Stimulated activated CD8-positive, alpha-beta memory T cell treated with anti-CD3 and anti-CD28 coated beads, Interleukin-12 subunit alpha, Interleukin-12 subunit beta, amount 100 ng/mL, for 4 hours (primary cell): Measurements from ENCODE around the gene FBXO8.
A peak's percentile ranks its signal among the peaks of the same experiment; 100 is the strongest.
"Not testable (repeated sequence)": the region's sequence is repeated elsewhere in the genome, so short reads cannot be mapped to it uniquely, and the experiment has no call there.

ENCODE experiments used
- DNase-seq: peaks from one replicate; pipeline ENCODE4 v3.0.0-alpha.2; 2020; ENCODE audit warnings: low read depth

The FBXO8 gene

DNA sequence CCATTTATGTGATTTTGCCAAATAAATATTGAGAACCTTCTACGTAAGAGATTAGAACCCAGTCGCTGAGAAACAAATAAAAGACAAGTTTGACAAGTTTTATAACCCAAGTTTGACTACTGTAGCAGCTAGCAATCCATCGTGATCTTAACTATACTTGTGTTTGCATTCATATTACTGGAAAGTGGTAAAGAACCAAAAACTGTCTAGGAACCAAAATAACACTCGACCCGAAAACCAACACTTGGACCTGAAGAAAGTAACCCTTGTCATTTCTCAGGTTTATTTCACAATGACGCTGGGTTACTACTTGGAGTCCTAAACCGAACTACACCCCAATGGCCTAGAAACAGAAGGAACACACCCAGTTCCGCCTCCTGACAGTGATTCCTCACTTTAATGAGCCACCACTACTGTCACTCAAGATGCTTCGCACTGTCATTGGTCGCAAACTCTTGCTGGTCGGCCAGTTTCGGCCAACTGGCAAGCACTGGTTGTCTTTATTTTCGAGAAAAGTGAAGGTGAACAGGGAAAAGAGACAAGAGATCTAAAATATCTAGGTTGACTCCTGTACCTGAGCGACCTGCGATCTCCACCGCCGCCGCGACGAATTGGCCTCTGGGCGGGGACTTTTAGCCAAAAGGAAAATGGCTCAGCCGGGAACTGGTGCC is 496 bp downstream of the FBXO8 start:
- DNase-seq: peak; percentile 48

DNA sequence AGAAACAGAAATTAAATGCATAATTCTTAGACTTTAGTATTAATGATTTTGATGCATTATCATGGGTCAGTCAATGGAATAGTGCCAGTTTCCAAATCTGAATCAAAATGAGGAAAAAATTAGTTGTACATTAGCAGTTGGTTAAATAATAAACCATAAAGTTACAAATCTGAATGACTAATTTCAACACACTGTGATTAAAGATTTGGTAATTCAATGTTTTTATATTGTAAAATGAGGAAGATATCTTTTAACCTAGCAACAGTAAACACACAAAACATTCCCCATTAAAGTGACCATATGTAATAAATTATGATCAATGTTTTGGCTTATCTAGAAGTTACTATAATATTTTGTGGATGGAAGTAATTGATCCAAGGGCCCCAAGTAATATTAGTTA is 1.6 kb downstream of the FBXO8 start:
- no peak for DNase-seq

DNA sequence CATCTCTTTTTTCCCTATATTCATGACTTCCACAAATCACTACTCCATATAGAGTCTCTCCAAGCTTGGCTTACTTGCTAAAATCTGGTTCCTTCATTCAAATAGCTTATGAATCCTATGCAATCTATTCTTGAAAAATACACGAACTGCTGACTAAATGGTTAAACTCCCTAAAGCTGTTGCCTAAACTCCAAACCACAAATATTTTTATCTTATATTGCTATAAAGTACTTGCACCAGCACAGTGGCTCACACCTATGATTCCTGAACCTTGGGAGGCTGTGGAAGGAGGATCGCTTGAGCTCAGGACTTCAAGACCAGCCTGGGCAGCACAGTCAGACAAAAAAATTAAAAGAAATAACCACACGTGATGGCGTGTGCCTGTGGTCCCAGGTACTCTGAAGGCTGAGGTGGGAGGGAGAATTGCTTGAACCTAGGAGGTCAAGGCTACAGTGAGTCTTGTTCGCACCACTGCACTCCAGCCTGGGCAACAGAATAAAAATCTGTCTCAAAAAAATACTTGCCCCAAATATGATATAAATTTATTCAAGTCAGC is 2.2 kb downstream of the FBXO8 start:
- DNase-seq: no peak

DNA sequence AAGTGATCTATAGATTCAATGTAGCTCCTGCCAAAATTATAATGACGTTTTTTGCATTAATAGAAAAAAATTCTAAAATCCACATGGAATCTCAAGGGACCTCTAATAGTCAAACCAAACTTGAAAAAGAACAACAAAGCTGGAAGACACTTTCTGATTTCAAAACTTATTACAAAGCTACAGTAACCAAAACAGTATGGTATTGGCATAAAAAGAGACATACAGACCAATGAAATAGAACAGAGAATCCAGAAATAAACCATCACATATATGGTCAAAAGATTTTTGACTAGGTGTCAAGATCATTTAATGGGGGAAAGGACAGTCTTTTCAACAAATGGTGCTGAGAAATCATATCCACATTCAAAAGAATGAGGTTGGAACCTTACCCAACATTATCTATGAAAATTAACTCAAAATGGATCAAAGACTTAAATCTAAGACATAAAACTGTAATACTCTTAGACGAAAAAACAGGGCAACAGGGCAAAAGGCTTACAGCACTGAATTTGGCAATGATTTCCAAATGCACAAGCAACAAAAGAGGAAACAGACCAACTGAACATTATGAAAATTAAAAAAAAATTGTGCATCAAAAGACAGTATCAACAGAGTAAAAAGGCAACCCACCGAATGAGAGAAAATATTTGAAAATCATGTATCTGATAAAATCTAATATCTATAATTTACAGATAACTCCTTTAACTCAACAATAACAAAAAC is 3.9 kb downstream of the FBXO8 start:
- DNase-seq: no peak

DNA sequence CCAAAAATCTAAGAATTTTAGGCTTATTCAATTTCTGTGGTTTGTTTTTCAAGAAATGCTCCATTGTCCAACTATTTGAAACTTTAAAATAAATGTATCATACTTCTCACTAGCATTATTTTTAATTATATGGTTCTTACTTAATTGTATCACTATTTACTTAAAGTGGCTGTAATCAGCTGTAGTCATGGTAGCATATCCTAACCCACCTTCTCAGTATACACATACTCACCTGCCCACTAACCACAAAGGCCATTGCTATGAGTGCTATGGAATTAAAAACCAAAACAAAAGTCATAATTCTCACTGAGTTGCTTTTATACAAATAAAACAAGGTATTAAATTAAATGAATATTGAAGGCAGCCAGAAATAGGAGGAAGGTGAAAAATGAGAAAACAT is 5.0 kb downstream of the FBXO8 start:
- no peak for DNase-seq

DNA sequence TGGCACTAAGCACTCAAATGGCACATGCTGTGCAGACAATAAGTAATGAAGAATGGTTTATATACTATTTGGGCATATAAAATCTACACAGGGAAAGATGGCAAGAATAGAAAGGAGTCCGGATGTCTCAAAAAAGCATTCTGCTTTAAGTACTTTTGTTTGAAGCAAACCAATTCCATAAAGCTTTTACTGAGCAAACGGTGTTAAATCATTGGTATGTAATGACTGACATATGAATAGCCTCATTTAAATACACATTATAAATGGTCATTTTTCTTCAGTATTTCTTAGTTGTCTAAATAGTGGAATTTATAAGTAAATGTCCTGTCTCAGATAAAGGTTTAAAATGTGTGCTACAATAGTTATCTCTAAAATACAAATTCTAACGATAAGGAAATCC is 6.0 kb downstream of the FBXO8 start:
- DNase-seq: no peak

DNA sequence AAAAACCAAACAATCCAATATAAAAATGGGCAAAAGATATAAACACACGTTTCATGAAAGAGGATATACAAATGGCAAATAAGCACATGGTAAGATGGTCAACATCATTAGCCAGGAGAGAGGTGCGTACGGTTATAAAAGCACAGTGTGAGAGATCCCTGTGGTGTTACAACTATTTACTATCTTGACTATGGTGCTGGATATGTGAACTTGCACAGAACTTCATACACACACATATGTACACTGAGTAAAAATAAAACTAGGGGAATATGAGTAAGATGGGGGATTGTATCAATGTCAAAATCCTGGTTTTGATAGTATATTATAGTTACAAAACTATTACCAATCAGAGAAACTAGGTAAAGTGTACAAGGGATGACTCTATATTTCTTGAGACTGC is 8.4 kb downstream of the FBXO8 start:
- DNase-seq: no peak

DNA sequence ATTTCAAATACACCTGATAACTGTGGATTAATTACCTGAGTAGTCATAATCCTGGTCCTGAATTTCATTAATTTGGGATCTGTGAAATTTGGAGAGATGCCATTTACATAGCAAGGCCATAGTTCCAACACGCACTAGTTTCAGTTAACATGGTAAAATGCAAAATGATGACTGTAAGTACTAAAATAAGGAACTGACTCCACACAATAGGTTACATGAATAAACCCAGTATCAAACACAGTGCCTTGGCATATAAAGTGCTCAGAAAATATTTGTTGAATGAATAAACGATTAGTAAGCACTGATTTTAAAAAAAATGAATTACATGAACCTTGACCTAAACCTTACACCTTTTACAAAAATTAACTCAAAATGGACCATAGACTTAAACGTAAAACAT is 9.0 kb downstream of the FBXO8 start:
- no peak for DNase-seq

DNA sequence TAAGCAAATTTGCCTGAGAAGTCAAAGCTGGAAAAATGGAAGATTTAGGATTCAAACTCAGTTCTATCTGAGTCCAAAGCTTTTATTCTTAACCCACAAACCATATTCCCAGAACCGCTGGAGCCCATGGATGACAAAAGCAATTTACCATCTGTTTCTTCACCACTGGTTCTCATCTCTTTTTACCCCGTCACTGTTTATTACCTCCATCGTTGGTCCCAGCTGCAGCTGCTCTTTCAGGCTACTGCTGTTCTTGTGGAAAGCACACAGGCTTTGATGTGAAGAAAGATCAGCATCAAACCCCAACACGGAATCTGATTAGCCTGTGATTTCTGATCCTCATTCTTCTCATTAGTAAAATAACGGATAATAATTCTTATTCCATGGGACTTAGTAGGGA is 9.5 kb downstream of the FBXO8 start:
- no peak for DNase-seq

DNA sequence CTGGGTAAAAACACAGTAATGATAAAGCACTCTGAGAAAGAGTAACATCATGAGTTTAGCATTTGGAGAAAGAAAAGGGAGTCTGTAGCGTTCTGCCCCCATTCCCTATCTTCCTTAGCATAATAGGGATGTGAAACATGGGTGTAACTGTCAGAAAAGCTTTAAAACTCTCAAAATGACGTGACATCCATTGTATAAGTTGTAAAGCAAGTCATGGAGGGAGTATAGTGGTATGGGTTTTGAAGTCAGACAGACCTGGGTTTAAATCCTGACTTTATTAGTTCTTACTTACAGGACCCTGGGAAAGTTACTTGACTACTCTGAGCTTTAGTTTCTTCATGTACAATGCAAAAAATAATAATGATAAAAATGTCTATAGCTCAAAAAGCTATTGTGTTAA is 17.1 kb downstream of the FBXO8 start:
- no peak for DNase-seq

DNA sequence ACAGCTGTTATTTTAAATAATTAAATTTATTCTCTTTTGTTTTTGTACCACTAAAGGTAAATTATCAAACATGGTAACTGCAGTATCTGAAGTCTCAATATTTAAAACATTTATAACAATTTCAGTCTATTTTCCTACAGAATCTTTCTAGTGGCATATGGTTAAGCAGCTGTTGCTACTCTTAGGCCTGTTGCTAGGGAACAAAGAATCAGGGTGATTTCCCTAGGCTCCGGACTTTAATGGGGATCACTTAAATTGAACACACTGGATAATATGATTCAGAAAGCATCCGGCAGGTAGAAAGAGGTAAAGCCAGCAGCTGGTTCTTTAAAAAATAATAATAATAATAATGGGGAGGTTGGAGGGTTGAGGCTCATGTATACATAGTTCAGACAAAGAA is 17.6 kb downstream of the FBXO8 start:
- DNase-seq: no peak

DNA sequence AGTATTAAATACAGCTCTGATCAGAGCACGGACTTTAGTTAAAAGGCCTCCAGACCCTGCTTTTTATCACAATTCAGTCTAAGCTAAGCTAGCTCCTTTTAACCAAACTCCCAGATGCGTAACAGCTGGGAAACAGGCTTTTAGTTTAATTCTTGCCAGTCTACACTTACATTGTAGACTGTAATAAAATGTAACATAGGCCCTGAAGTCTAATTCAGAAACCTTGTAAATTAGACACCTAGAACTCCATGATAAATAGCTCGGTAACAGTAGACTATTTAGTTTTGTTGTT is 20.1 kb downstream of the FBXO8 start:
- no peak for DNase-seq

DNA sequence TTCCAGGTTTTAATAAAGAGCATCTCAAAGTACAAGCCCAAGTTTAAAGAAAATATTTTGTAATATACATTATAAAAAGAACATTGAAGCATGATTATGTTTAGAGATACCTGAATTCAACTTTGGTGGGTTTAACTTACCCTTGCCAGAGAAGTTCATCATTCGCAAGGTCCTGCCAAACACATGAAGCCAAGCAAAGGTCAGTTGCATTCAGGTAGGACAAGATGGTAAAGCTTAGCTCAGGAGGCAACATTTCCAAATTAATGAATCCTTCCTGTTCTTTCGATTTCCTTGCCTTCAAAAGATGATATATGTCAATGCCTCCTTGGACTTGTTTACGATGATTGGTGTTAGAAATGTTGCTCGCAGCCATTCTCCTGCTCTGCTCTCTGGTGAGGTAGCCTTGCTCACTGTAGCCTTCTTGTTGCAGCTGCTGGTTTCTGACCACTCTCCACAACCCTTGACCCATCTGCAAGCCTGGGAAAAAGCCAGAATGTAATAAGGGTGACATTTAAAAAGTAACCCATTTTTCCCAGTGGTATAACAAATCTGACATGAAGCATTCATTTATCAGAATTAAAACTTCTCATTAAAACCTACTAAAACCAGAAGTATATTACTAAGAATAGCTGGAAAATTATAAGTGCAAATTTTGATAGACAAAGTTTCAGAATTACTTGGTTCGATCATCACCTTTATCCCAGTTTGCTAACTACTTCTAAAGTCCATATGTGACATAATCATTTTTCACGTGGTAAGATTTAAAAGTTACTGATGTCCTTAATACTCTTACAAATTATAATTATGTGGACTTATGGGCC is 20.6 kb downstream of the FBXO8 start:
- DNase-seq: no peak

DNA sequence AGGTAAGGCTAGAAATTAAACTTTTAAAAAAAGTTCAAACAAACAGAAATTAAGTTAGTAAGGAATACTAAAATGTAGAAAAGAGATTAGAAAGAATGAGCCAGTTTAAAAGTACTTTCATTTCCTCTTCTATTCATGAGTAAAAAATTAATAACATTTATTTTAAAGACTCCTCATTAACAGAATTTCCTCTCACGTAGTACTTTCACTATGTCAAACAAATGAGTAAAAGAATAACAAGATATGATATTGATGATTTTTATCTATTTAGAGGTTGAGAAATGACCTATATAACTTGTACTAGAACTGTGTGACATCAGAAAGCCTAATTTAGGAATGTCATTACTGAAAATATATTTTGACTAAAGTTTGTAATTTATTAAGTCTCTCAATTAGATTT is 22.0 kb downstream of the FBXO8 start:
- DNase-seq: not testable (repeated sequence)

DNA sequence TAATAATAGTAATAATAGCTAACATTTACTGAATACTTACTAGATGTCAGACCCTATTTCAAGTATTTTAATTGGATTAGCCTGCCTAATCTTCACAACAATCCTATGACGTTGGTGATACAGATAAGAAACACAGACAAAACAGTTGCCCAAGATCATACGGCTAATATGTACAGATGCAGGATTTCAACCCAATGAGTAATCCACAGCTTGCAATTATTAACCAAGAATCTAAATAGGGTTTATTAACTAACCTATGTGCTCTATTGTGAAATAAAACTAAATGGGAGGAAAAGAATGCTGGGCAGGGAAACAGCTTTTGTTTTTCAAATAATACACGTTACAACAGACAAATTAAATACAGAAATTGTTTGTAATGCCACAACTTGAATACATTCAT is 23.4 kb downstream of the FBXO8 start:
- no peak for DNase-seq

DNA sequence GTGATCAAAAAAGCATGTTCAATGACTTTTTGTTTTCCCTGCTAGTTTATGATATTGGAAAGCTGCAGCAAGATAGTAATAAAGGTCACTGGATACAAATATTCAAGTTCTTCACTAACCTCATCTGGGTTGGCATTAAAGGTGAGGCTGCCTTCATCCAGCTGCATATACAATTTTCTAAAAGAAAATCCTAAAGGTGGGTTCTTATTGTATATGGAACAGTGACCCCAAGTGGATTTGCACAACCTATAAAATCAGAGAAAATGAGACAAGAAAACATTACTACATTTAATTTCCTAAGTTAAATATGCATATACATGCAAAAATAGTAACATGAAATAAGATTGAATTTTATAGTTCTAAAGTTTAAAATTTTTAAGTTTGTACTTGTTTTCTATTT is 23.9 kb downstream of the FBXO8 start:
- DNase-seq: no peak

DNA sequence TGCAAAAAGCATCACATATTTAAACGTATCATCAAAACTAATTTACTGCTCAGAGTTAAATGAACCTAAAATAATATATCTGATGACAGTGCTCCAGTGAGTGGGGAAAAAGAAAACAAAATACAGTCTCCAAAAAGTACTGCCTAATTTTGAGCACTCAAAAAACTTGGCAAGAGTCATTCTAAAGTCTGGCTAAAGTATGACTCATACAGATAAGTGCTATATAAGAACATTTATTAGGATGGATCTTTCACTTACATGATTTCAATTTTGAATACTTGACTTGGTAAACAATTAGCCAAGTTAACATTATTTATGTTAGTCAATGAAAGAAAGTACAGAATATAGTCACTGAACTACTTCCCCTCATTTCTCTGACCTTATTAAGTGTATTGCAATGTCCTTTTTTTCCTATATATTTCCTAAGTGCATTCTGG is 27.2 kb downstream of the FBXO8 start:
- DNase-seq: no peak

DNA sequence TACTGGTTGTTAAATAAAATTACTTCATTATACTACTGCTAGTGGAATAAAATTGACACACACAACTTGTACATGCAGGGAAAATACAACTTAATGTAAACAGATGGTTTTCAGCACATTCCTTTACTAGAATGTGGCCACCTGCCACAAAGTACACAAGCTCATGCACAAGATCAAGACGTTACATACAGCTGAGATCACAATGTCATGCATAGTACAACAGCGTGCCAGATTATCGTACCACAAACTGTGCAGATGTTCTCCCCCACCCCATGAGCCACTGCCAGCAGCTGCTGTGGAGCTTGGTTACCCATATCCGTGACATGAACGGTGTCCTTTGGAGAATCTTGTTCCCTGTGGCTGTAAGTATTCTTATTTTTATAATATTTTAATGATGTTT is 27.7 kb downstream of the FBXO8 start:
- DNase-seq: no peak

DNA sequence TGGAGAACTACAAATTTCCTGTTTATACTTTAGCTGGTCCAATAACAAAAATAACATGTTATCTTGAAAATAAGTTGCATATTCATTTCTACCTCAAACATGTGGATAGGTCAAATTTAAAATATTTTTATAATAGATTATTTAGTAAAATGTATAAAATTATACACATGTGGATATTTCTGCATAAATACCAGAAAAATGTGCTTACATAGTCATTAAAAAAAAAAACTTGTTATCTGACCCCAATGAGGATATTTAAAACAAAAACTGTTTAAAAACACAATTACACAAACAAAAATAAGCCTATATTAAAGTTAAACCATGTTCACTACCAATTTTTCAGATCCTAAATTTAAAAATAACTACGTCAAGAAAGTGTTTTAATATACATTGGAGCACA is 28.1 kb downstream of the FBXO8 start:
- DNase-seq: no peak

DNA sequence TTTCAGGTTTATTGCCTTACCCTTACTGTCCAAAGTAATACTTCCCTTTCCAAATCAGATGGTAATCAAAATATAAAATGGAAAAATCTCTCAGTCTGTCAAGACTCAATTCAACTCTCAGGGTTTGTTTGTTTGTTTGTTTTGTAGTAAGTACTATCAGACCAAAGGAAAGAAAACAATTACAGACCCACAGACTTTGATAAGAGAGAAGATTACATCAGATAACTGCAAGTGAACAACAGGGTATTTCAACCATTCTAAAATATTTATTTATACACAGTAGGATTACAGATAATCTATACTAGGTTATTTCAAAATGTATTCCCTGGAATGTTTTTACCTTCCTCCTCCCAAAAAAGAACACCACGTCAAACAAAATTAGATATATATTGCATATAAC is 28.9 kb downstream of the FBXO8 start:
- DNase-seq: no peak

DNA sequence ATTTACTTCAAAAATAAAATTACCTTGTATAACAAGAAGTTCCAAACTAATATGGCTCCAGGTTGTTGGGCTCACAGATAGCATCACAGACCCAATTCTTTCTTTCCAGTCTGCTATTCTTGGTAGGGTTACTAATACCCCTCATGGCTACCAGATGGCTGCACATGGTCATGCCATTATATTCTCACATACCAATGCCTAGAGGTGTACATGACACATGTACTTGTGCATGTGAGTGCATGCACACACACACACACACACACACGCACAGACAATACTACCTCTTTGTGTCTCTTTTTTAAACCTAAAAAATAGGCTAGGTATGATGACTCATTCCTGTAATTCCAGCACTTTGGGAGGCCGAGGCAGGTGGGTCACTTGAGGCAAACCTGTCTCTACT is 31.1 kb downstream of the FBXO8 start:
- no peak for DNase-seq

DNA sequence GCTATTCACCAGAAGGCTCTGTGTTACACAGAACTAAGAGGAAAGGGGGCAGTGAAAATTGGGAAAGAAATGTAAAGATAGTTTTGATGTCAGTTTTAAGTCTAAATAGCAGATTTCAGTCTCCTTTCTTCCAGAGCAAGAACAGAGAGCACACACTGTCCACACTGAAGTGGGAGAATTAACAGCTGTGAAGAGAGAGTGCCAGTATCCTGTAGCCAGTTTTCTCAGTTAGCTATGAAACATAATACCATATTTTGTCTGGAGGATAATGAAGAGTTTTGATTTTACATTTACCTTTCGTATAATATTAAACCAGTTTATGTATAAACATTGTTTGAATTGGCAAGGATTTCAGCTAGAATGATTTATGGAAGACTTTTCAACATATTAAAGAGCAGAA is 35.1 kb downstream of the FBXO8 start:
- DNase-seq: no peak

DNA sequence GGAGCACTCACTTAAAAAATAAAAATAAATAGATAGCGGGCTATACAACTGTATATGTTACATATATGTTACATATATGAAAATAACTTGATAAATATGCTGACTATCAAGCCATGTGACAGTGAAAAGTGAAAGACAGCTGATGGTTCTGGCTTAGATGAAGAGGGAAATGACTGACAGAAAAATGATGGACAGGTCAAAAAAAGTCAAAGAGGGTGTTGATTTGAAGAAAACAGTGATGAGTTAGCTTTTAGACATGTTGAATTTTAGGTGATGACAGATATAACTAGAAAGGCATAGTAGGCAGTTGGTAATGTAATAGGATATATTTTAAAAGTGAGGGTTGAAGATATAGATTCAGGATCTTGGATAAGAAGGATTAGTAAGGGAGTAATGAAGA is 37.8 kb downstream of the FBXO8 start:
- no peak for DNase-seq
